Measurements from ENCODE around the gene ZNF804B.

Gene ZNF804B

DNA sequence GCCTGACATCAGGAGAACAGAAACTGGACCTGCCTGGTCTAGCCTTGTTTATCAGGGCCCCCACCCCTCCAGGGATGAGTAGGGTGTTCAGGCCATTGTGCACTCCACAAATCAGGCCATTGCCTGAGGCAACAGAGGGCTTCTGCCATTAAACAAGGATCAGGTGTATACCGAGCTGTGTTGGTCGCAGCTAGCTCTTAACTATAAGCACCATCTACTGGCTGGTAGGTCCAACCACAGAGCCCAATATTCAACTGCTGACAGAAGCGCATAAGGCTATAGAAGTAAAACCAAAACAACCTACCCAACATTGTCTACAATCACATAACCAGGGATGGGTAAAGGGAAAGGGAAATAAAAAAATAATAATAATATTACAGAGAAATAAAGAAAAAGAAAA lies 487.7 kb downstream of the ZNF804B start:
- in situ Hi-C loops (cut with MboI; ENCODE audit: low sequenced_read_pairs), result no loop called here

DNA sequence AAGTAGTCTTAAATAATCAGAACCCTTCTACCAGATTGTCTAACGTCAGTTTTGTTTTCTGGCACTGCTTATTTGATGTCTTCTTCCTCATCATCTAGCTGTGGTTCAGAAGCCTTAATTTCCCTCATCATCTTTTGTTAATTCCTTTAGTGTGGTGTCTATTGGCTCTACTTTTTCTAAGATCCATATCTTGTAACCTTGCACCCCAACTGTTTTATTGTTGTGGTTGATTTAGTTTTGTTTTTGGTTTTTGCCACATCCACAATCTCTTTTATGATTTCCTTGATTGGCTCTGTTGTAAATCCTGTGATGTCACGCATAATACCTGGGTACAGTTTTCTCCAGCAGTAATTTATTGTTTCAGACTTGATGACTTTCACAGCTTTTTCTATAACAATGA lies 499.6 kb downstream of the ZNF804B start:
- in situ Hi-C loops (cut with MboI; ENCODE audit: low sequenced_read_pairs), result no loop called here

DNA sequence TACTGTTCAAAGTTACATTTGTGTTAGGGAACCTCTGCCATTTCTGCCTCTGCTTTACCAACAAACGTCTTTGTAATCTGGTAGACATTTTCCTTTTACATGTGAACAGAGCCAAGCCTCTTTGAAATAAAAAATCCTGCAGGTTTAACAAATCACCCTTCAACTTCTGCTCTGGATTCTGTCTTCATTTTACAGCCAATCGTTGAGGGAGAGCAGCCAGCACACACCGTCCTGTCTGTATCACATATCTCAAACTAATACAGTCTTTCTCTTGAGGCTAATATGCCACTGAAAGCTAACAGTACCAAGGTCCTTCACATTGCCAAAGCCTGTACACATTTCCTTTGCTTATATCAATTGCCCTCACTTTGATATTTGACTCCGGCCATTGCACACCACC lies 504.6 kb downstream of the ZNF804B start:
- in situ Hi-C loops (cut with MboI; ENCODE audit: low sequenced_read_pairs), result no loop called here

DNA sequence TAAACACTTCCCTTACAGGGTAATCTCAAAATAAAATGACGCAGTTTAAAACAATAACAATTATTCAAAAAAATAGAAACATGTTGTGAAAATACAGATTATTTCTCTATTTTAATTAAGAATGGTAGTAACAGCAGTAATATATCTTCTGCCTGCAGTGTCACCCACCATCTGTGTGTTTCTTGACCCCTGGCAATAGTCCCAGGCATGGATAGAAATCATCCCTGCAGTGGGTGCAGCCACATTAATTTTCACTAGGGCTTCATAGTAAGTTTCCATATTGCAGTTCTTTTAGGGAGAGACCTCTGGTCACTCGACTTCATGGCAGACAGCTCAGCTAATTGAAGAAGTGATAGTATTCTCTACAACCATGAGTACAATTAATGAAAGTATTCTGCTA lies 506.1 kb downstream of the ZNF804B start:
- in situ Hi-C loops (cut with MboI; ENCODE audit: low sequenced_read_pairs), result no loop called here

DNA sequence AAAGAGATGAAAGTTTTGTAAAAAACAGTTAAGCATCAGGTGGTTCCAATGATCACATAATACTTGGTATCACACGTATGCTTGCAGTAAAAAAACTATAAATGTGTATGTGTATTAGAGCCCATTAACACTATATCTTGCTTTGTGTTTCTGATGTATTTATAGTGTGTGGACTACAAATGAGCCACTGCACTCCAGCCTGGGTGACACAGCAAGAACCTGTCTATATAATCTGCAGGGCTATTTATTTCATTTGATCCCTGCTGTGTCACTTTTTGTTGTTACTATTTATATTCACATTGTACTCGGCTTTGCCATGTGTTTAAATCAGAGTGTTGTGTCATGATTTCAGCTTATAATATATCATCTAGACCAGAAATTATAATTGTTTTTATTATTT lies 523.8 kb downstream of the ZNF804B start:
- in situ Hi-C loops (cut with MboI; ENCODE audit: low sequenced_read_pairs), result no loop called here

DNA sequence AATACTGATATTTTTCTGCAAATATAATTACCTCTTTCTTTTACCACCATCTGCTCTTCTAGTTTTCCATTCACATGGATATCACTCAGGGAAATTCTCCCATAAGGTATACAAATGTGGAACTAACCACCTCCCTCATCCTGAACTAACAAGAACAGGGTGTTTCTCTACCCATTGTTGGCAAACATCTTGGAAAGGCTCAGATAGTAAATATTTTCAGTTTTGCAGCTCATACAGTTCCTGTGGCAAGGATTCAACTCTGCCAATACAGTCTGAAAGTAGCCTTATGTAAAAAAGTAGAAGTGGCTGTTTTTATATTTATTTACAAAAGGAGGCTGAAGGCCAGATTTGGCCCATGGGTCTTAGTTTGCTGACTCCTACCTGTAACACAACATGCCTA lies 549.0 kb downstream of the ZNF804B start:
- in situ Hi-C loops (cut with MboI; ENCODE audit: low sequenced_read_pairs), result no loop called here

DNA sequence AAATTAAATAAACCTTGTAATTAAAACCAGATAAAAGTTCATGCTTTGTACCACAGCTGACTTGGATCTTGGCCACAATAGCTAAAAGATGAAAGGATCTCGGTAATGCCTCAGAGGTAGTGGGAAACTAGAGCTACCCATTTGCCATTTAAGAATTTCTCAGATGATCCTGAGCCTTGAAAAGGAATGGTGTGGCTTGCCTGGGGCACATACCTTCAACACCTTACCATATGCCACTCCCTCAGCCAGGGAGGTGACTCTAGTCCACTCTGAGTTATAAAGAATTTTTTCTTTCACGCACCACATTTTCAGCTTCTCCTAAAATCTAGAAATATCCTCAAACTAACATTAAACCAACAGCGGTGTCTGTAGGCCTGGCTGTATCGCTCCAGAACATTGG lies 552.4 kb downstream of the ZNF804B start:
- in situ Hi-C loops (cut with MboI; ENCODE audit: low sequenced_read_pairs), result no loop called here

DNA sequence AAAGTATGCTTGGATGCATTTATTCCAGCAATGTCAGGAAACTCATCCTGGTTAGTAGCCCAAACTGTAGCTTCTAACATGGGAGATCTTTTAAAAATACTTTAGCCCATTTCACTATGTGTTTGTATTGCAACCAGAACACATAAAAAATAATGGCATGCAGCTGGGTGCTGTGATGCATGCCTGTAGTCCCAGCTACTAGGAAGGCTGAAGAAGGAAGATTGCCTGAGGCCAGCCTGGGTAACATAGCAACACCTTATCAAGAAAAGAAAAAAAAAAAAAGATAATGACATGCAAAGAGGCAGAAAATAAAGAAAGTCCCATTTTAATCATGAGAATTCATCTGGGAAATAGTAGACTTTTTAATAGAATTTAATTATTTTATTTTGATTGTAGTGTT lies 553.1 kb downstream of the ZNF804B start:
- in situ Hi-C loops (cut with MboI; ENCODE audit: low sequenced_read_pairs), result no loop called here

DNA sequence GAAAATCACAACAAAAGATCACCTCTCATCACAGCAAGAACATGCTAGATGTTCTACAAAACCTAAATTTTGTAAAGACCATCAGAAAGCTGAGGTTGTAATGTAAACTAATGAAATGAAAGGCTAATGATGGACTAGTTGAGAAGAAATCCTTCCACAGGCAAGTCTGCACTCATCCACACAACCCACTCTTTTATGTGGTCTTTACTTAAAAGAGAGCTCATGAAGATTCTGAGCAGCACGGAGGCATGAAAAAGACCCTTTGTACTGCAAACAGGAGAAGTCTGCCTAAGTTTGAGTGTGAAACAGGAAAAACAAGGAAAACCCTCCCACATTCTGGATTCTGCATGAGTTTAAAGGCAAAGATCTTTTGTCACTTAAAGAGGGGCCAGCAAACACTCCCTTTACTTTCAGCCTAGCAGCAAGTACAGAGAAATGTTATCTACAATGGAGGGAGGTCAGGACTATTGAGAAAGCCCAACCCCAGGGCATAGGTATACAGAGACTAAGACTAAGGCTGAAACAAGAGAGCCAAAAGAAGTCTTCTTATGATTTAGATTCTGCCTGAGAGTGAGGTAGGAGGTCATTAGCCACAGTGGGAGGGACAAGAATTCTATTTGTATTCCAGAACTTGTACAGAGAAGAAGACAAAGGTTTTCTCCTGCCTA lies 557.2 kb downstream of the ZNF804B start:
- in situ Hi-C loops (cut with MboI; ENCODE audit: low sequenced_read_pairs), result no loop called here

DNA sequence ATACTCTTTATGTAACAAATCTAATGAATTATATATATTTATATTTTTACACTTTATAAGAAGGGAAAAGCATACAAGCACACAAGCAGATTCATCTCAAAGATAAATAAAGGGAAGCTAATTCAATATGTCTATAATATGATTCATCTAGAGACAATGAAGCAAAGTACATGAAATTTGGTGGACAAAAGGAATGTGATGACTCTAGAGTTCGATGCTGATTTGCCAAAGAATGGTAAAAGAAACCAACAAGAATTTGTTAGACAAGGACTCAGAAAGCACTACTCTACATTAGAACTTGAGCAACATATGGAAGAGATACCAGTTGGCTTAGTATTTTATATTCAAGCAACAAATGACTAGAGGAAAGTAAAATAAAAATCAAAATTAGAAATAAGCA lies 572.5 kb downstream of the ZNF804B start:
- in situ Hi-C loops (cut with MboI; ENCODE audit: low sequenced_read_pairs), result no loop called here

DNA sequence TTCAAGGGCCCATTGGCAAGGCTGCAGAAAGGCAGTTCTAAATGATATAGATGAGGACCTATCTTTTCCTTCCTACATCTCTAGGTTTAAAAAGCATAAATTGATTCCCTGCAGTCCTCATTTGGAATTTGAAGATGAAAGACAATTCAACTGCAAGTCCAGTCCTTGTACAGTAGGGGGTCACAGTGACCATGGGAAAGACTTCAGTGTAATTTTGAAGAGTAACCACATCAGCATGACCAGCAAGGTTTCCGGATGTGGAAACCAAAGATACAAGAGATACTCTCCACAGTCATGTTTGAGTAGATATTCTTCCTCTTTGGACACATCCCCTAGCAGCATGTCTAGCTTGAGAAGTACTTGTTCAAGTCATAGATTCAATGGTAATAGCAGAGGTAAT lies 575.3 kb downstream of the ZNF804B start:
- in situ Hi-C loops (cut with MboI; ENCODE audit: low sequenced_read_pairs), result no loop called here

DNA sequence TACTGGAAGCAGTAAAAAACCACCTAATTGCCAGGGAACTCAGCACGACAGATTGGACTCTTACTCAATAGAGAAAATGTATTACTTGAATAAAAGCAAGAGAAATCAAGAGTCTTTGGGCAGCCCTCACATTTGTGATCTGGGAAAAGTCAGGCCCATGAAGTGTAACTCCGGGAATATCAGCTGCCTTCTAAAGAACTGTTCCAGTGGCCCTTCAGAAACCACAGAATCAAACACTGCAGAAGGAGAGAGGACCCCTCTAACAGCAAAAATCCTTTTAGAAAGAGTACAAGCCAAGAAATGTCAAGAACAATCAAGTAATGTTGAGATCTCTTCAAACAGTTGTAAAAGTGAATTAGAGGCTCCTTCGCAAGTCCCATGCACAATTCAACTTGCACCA lies 576.0 kb downstream of the ZNF804B start:
- in situ Hi-C loops (cut with MboI; ENCODE audit: low sequenced_read_pairs), result no loop called here

DNA sequence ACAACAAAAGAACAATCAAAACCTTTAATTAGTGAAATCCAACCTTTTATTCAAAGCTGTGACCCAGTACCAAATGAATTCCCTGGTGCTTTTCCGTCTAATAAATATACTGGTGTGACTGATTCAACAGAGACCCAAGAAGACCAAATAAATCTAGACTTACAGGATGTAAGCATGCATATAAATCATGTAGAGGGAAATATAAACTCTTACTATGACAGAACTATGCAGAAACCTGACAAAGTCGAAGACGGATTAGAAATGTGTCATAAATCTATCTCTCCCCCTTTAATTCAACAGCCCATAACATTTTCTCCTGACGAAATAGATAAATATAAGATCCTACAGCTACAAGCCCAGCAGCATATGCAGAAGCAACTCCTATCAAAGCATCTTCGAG lies 576.6 kb downstream of the ZNF804B start:
- in situ Hi-C loops (cut with MboI; ENCODE audit: low sequenced_read_pairs), result no loop called here

DNA sequence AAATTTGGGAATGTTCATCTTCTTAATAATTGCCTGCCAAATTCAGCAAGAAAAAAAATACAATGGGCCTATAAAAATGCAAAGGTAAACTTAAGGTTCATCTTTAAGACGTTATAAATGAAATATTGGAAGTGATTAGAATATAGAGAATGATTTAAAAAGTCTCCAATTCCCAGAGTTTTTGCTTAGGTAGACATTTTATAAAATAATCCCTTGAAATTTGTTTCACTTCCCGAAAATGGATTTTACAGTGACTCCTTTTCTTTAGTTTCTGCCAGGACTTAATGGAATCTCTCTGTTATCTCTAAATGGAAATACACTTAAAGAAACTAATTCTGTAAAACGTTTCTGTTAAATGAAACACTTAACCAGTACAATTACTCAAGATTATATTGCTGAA lies 580.2 kb downstream of the ZNF804B start:
- in situ Hi-C loops (cut with MboI; ENCODE audit: low sequenced_read_pairs), result no loop called here

DNA sequence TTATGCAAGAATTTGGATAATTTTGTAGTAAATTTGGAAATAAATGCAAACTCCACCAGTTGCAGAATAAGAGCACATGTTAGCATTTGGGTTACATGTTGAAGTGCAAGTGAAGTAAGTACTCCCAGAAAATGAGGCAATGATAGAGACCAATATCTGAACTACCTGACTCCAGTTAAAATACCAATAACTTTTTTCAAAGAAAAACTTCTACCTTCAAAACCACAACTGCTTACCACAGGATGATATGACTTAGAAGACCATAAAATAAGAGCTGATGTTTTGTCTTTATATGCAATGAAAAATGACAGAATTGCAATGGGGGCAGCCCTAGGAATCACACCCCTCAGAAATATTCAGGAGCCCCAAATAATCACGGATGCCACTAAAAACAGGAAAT lies 597.6 kb downstream of the ZNF804B start:
- in situ Hi-C loops (cut with MboI; ENCODE audit: low sequenced_read_pairs), result no loop called here

DNA sequence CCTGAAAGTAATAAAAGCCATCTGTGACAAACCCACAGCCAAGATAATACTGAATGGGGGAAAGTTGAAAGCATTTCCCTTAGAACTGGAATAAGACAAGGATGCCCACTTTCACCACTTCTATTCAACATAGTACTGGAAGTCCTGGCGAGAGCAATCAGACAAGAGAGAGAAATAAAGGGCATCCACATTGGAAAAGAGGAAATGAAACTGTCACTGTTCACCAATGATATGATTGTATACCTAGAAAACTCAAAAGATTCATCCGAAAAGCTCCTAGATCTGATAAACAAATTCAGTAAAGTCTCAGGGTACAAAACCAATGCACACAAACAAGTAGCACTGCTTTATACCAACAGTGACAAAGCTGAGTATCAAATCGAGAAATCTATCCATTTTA lies 617.7 kb downstream of the ZNF804B start:
- in situ Hi-C loops (cut with MboI; ENCODE audit: low sequenced_read_pairs), result no loop called here

DNA sequence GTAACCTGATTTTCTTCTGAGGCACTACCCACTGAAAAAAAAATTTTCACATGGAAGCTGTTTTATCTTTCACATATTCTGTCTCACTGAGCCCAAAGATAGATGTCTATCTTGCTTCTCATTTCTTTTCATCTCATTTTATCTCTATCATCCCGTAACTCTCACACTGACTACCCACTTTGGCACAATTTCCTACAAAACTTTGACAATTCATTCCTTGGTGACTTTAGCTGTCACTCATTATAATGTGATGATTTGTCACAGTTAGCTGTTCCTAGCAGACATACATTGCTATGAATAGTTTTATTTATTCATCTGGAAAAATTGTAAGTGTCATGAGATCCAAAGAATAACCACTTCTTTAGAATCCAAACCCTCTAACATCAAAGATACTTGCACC lies 625.9 kb downstream of the ZNF804B start:
- in situ Hi-C loops (cut with MboI; ENCODE audit: low sequenced_read_pairs), result no loop called here
